Measurements from ENCODE around the gene ASB2.
A peak's percentile ranks its signal among the peaks of the same experiment; 100 is the strongest.

Gene ASB2

DNA sequence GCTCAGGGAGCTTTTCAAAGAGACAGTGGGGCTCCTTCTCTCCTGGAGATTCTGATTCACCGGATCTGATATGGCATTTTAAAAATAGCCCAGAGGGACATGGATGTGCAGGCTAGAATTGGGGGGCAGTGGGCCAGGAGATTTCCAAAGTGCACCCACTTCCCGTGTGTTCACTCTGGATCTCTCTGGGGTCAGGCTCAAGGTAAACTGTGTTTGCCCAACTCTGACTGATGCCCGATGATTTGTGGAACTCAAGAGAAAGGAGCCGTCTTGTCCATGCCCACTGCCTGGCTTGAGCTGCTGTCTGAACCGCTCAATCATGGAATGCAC lies 31.3 kb downstream of the ASB2 start:
- DNase-seq, result no peak

- no peak for DNase-seq
Measured at GRCh38 chr14:93944348-93945069, 31.9 kb downstream of the ASB2 start.

- no peak for DNase-seq
Measured at GRCh38 chr14:93943930-93944329, 32.4 kb downstream of the ASB2 start.

DNA sequence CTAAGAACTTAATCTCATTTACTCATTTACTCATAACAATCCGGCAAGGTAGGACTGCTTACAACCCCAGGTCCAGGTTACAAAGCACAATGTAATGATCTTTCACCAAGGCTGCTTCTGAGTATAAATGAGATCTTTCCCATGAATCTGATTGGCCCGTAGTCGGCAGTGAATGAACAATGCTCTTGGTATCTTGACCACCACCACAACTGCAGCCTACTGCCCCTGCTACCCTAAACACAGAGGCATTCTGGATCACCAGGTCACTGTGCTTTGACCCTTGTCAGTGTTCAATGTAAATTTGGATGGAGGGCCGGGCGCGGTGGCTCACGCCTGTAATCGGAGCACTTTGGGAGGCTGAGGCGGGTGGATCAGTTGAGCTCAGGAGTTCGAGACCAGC lies 33.3 kb downstream of the ASB2 start:
- DNase-seq, result no peak

GRCh38 chr14:93941293-93941910 lies 35.0 kb downstream of the ASB2 start:
- DNase-seq, result no peak

GRCh38 chr14:93940437-93940836 lies 35.9 kb downstream of the ASB2 start:
- no peak for DNase-seq

DNA sequence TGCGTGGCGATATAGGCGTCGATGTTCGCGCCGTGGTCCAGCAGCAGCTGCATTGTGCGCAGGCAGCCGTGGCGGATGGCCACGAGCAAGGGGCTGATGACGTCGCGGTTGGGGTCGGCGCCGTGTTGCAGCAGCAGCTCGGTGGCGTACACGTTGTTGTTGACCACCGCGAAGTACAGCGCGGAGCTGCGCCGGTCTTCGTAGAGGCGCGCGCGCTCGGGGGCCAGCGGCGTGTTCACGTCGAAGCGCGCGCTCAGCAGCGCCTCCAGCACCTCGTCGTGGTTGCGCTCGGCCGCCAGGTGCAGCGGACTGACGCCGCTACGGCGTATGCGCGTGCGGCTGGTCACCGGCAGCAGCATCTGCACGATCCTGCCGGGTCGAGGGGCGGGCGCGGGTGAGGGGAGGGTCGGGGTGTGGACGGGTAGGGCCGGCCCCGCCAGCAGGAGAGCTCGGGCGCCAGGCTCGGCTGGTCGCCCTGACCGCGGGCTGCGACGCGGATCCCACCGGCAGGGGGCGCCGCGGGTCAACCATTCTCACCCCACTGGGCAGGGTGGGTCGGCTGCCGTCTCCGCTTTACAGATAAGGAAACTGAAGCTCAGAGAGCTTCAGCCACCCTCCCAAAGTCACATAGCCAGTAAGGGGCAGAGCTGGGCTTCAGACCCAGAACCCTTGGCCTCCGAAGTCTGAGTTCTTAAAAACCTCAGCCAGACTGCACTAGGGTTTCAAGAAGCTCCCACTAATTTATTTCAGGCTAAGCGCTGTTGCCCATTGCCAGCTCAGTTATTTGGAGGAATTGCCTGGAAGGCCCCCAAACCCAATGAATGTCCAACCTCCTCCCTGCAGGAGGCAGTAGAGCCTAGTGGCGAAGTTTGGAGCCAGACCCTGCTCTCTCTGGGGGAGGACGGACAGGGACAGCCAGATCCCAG lies 36.8 kb downstream of the ASB2 start:
- peak; percentile 82 for DNase-seq

- no peak for DNase-seq
Measured at GRCh38 chr14:93938751-93939303, 37.5 kb downstream of the ASB2 start.

DNA sequence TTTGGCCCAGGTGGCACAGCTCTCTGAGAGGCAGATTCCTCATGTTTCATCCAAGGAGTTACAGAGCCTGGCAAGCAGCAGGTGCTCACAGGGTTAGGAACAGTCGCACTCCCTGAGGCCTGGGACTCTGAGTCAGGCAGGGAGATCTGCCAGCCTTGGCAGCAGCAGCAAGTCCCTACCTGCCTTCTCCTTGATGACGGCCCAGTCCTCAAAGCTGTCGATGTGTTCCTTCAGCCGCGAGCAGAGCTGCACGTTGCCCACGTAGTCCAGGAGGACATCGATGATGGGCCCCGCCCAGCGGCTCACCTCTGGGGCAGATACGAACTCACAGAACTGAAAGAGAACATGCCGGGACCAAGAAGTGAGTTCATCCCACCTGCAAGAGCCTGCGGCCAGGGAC lies 38.9 kb downstream of the ASB2 start:
- no peak for DNase-seq

DNA sequence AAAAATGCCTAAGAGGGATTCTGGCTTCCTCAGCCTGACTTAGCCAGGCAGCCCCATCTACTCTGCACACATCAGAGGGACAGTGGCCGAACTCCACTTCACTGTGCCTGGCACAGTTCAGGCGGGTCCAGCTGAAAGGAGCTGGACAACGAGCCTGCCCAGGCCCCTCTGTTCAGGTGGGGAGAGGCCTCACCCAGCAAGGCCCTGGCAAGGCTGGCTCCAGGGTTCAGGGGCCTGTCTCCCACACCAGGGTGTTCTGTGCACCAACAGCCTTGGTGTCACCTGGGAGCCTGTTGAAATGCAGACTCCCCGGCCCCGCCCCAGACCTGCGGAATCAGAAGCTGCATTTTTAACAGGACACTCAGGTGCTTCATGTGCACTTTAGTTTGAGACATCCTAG lies 39.4 kb downstream of the ASB2 start:
- no peak for DNase-seq

- no peak for DNase-seq
Measured at GRCh38 chr14:93936245-93936644, 40.1 kb downstream of the ASB2 start.

DNA sequence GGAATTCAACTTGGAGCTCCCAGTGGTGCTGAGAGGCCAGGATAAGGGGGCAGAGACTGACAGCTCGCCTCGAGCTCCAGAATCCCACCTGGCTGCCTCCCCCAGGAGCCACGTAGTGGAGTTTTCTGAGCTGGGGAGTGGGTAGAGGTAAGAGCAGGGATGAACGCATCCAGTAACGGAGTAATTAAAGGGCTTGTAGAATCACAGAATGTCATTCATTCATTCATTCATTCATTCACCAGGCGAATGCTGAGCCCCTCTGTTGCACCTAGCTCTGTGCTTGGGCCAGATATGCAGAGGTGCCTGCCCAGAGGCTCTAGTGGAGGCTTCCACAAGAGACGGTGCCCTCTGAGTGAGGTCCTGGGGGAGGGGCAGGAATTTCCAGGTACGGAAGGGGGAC lies 41.2 kb downstream of the ASB2 start:
- no peak for DNase-seq

- DNase-seq, result no peak
Measured at GRCh38 chr14:93932642-93933041, 43.7 kb downstream of the ASB2 start.

DNA sequence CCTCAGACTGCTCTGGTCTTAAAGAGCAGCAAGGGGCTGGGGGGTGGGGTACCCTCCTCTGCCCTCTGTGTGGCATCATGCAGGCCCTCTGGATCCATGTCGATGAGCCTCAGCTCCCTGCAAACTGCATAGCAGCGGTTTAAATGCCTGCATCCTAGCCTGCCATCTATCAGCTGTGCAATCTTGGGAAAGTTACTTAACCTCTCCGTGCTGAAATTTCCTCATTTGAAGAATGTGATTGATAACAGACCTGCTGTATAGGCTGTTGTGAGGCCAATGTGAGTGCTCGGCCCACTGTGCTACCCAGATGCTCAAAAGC lies 45.4 kb downstream of the ASB2 start:
- no peak for DNase-seq

DNA sequence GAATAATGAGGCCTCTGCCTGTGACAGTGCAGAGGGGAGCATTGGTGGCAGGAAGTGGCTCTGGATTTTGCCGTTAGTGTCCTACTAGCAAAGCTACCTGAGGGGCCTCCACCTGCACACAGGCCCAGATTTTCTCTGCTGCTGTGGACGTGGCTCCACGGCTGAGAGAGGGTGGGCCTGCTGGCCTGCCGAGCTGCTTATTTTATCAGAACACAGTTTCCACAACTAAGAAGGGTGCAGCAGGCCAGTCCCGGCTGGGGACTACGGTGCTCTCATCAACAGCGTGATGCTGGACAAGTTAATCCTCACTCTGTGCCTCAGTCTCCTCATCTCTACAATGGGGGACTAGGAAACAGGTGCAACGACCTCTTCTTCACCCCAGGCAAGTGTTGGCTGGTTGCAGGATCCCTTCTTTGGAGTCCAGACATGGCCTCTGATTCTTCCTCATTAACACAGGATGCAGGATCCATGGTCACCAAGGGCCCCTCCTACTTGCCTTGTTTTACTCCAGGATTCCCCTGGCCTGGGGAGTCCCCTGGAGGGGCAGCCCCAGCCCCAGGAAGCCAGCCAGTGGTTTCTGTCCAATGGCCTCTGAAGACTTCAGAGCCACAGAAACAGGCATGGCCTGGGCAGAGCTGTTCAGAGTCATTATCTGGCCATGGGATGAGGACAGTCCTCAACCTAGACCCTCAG lies 45.9 kb downstream of the ASB2 start:
- DNase-seq, result no peak

- no peak for DNase-seq
Measured at GRCh38 chr14:93929657-93930056, 46.7 kb downstream of the ASB2 start.

GRCh38 chr14:93929048-93929535 lies 47.3 kb downstream of the ASB2 start:
- no peak for DNase-seq

DNA sequence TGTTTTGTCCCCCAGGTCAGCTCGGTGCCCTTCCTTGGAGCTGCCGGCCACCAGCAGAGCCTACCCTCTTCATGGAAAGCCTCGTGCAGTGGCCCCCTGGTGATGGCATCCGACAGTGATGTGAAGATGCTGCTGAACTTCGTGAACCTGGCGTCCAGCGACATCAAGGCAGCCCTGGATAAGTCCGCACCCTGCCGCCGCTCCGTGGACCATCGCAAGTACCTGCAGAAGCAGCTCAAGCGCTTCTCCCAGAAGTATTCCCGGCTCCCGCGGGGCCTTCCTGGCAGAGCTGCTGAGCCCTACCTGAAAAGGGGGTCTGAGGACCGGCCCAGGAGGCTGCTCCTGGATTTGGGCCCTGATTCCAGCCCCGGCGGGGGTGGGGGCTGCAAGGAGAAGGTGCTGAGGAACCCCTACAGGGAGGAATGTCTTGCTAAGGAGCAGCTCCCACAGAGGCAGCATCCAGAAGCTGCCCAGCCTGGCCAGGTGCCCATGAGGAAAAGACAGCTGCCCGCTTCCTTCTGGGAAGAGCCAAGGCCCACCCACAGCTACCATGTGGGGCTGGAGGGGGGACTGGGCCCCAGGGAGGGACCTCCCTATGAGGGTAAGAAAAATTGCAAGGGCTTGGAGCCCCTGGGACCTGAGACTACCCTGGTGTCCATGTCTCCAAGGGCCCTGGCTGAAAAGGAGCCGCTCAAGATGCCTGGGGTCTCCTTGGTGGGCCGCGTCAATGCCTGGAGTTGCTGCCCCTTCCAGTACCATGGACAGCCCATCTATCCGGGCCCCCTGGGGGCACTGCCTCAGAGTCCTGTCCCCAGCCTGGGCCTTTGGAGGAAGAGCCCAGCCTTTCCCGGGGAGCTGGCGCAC lies 48.0 kb downstream of the ASB2 start:
- DNase-seq, result no peak

DNA sequence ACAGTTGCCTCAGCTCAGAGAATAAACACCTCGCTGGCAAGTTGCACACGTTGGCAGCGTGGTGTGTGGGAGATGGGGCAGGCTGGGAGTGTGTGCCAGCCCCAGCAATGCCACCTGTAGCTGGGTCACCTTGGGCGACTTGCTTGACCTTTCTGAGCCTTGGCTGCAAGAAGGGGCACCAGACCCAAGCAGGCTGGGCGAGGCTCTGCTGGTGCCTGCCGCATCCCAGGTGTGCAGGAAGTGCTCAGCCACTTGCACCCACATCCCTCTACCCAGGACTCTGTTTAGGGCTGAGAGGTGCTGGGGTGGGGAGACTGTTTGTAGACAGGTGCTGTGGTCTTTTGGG lies 48.6 kb downstream of the ASB2 start:
- DNase-seq, result no peak

DNA sequence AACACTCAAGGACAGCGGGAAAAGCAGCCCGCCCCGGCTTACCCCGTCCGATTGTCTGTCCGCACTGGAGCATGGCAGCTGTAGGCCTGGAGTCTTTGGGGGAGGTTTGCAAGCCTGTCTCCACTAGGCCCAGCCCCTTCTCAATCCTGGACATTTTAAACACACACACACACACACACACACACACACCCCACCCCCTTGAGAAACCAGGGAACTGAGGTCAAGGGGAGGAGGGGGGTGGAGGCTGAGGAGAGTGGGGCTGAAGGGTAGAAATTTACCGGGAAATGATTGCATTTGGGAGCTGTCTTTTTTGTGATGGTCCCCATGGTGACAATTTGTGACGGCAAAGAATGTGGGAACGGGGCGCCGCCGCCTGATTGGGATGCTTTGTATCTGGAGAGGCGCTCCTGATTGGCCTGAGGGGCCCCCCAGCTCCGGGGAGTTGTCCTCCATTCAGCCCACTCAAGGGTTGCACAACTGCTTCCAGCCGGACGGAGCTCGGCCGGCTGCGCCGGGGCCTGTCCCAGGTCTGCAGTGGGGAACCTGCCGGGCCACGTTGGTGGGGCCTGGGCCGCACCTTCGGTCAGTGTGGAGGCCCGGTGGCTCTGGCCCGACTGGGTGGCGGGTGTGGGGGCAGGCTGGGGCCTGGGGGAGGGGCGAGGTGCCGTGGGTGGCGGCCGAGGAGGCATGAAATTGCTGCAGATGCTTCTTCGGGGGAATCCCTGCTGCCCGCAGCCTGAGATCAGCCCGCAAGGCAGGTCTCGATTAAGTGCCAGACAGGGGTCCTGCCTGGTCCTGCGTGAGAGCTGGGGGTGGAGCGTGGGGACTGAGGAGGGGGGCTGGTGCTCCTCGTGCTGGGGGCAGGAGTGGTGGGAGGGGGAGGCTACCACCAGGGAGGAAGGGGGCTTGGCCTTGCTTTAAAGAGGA lies 49.2 kb downstream of the ASB2 start, which contains the start of gene FAM181A:
Gene FAM181A (plus strand): TSS at position 472 of the 927 bp plus-strand sequence. CDS start 942 bp downstream, outside the sequence.
- no peak for DNase-seq

All from central memory CD4-positive, alpha-beta T cell (primary cell).